Loucy (cell line): Measurements from ENCODE around the gene SLC25A13.

Experiments
- H2AFZ ChIP-seq: fragments of 200-600 bp; sonication (generic); 2 replicates; pipeline ENCODE4 v1.6.0; 2016; ENCODE audit warnings: antibody characterized with exemption, mild to moderate bottlenecking, low read length, moderate library complexity
- H3F3A ChIP-seq: fragments of 200-600 bp; 2 replicates; pipeline ENCODE4 v1.6.0; 2016; ENCODE audit warnings: antibody characterized with exemption, low read depth, mild to moderate bottlenecking
- H3K27me3 ChIP-seq: fragments of 200-600 bp; sonication (generic); 2 replicates; pipeline ENCODE4 v1.6.1; 2014; ENCODE audit warnings: low read length, mild to moderate bottlenecking; ENCODE audit not compliant: insufficient read depth, poor library complexity, severe bottlenecking
- H3K36me3 ChIP-seq: fragments of 200-600 bp; sonication (generic); 2 replicates; pipeline ENCODE4 v1.6.1; 2016; ENCODE audit warnings: low read length; ENCODE audit not compliant: insufficient read depth
- H3K4me1 ChIP-seq: fragments of 200-600 bp; sonication (generic); 2 replicates; pipeline ENCODE4 v1.5.1; 2014; ENCODE audit warnings: low read length, mild to moderate bottlenecking; ENCODE audit not compliant: insufficient read depth, poor library complexity, severe bottlenecking
- H3K4me2 ChIP-seq: fragments of 200-600 bp; sonication (generic); 2 replicates; pipeline ENCODE4 v1.6.0; 2014; ENCODE audit warnings: antibody characterized with exemption, low read length, low read depth, mild to moderate bottlenecking; ENCODE audit not compliant: poor library complexity, severe bottlenecking
- H3K4me3 ChIP-seq: fragments of 200-600 bp; sonication (generic); 2 replicates; pipeline ENCODE4 v1.5.1; 2014; ENCODE audit warnings: low read length, mild to moderate bottlenecking, mixed read lengths; ENCODE audit not compliant: poor library complexity, severe bottlenecking
- H3K79me2 ChIP-seq: fragments of 200-600 bp; sonication (generic); 2 replicates; pipeline ENCODE4 v1.6.1; 2014; ENCODE audit warnings: low read length; ENCODE audit not compliant: insufficient read depth
- H3K9ac ChIP-seq: fragments of 200-600 bp; sonication (generic); 2 replicates; pipeline ENCODE4 v1.6.0; 2014; ENCODE audit warnings: mild to moderate bottlenecking, low read depth, low read length, moderate library complexity; ENCODE audit not compliant: poor library complexity, severe bottlenecking
- H3K9me2 ChIP-seq: fragments of 200-600 bp; sonication (generic); replicated peaks from 2 replicates; pipeline ENCODE4 v1.6.1; 2016; ENCODE audit warnings: low read depth, low read length, mixed read lengths
- H3K9me3 ChIP-seq: fragments of 200-600 bp; sonication (generic); 2 replicates; pipeline ENCODE4 v1.6.1; 2014; ENCODE audit warnings: mild to moderate bottlenecking, antibody characterized with exemption, low read length, low read depth; ENCODE audit not compliant: insufficient read depth
- H4K20me1 ChIP-seq: fragments of 200-600 bp; sonication (generic); 2 replicates; pipeline ENCODE4 v1.6.0; 2014; ENCODE audit warnings: antibody characterized with exemption, low read length, mild to moderate bottlenecking; ENCODE audit not compliant: insufficient read depth, poor library complexity, severe bottlenecking
- EZH2phosphoT487 ChIP-seq: fragments of 200-600 bp; IDR thresholded peaks from 2 replicates; pipeline ENCODE4 v1.6.1; 2018; ENCODE audit warnings: antibody characterized with exemption, mild to moderate bottlenecking, moderate library complexity, borderline replicate concordance
- TF ChIP-seq, protein P1 (sequence below): fragments of 200-600 bp; sonication (generic); conservative IDR thresholded peaks from 2 replicates; pipeline ENCODE4 v1.5.1; 2014; ENCODE audit warnings: mild to moderate bottlenecking, antibody characterized with exemption, low read length

The SLC25A13 gene

DNA sequence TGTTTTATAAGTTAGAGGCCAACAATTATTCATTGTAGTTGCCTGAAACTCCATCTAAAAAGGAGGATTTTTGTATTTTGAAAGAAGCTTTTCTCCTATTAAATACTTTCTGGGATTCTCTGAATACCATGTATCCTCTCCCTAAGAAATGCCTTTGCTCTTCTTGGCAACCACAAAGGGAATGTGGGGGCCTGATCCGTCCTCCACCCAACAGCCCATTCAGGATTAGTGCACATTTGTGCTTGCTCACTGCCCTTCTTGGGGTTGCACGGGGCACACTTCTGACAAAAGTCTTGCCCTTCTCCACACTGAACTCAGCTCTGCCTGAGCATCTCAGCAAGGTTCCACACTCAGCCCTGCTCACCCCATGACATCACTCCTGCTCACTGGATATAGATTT, 194.2 kb downstream of the SLC25A13 start:
- no peaks in the 10 kb centered on the region for H3K4me1 ChIP-seq
- no peaks in the 10 kb centered on the region for H3F3A ChIP-seq
- TF ChIP-seq, protein P1, sequence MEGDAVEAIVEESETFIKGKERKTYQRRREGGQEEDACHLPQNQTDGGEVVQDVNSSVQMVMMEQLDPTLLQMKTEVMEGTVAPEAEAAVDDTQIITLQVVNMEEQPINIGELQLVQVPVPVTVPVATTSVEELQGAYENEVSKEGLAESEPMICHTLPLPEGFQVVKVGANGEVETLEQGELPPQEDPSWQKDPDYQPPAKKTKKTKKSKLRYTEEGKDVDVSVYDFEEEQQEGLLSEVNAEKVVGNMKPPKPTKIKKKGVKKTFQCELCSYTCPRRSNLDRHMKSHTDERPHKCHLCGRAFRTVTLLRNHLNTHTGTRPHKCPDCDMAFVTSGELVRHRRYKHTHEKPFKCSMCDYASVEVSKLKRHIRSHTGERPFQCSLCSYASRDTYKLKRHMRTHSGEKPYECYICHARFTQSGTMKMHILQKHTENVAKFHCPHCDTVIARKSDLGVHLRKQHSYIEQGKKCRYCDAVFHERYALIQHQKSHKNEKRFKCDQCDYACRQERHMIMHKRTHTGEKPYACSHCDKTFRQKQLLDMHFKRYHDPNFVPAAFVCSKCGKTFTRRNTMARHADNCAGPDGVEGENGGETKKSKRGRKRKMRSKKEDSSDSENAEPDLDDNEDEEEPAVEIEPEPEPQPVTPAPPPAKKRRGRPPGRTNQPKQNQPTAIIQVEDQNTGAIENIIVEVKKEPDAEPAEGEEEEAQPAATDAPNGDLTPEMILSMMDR = no peak
- TF ChIP-seq EZH2phosphoT487 = no peak
- H3K36me3 ChIP-seq = peaks cover 5% of the 10 kb centered on the region; the same call in 1 of the 2 replicates
- no peak overlapping the region for H3K9ac ChIP-seq
- H3K4me3 ChIP-seq = no peak overlapping the region
- no peaks in the 10 kb centered on the region for H3K27me3 ChIP-seq
- H3K4me2 ChIP-seq = no peak overlapping the region
- no peak overlapping the region for H2AFZ ChIP-seq
- no peaks in the 10 kb centered on the region for H3K9me2 ChIP-seq
- H3K9me3 ChIP-seq = no peaks in the 10 kb centered on the region
- no peaks in the 10 kb centered on the region for H3K79me2 ChIP-seq
- H4K20me1 ChIP-seq = no peaks in the 10 kb centered on the region

GRCh38 chr7:96126382-96126781, 195.5 kb downstream of the SLC25A13 start:
- Histone ChIP-seq H3F3A (no peaks in the 10 kb centered on the region), H3K4me2 (no peak overlapping the region), H3K9me2 (no peaks in the 10 kb centered on the region)

GRCh38 chr7:96122746-96123145, 199.2 kb downstream of the SLC25A13 start:
- Histone ChIP-seq H4K20me1 (no peaks in the 10 kb centered on the region), H3K4me2 (no peak overlapping the region), H3K9me2 (no peaks in the 10 kb centered on the region), H3K79me2 (no peaks in the 10 kb centered on the region), H3F3A (no peaks in the 10 kb centered on the region), H3K4me3 (no peak overlapping the region), H3K9me3 (no peaks in the 10 kb centered on the region), H3K9ac (no peak overlapping the region), H2AFZ (no peak overlapping the region), H3K27me3 (no peaks in the 10 kb centered on the region), H3K36me3 (peaks cover 21% of the 10 kb centered on the region), H3K4me1 (no peaks in the 10 kb centered on the region)
- TF ChIP-seq EZH2phosphoT487 = no peak
- TF ChIP-seq, protein P1 = no peak

More at GRCh38 chr7:96126382-96126781, 195.5 kb downstream of the SLC25A13 start:
- no peaks in the 10 kb centered on the region for H3K79me2 ChIP-seq
- TF ChIP-seq, protein P1 = no peak
- TF ChIP-seq EZH2phosphoT487 = no peak
- H3K9ac ChIP-seq = no peak overlapping the region
- no peaks in the 10 kb centered on the region for H3K9me3 ChIP-seq
- no peaks in the 10 kb centered on the region for H3K4me1 ChIP-seq
- H3K36me3 ChIP-seq = peaks cover 7% of the 10 kb centered on the region; the same call in 1 of the 2 replicates
- H3K27me3 ChIP-seq = no peaks in the 10 kb centered on the region
- no peaks in the 10 kb centered on the region for H4K20me1 ChIP-seq
- no peak overlapping the region for H3K4me3 ChIP-seq
- no peak overlapping the region for H2AFZ ChIP-seq
